IMR-90 (cell line): ENCODE measurements around the gene ING3. TPM values are rescaled to one million over a fixed set of nuclear protein-coding genes. Genes with fewer than 3 reads are reported as not detected.

ENCODE experiments used
- ATAC-seq: fragments of 200-7000 bp; cut with Tn5 transposase; 2 replicates; pipeline ENCODE4 v1.9.1; 2020; ENCODE audit warnings: low read depth, mild to moderate bottlenecking, moderate library complexity
- BruUV-seq: library from RNA; stranded (reverse); fragments of 400-500 nt; replicated peaks from 2 replicates; lab custom pipeline; 2021; lab: Mats Ljungman, UMichigan
- CTCF ChIA-PET: fragments of 300-600 bp; formaldehyde crosslinking; extraction: SDS; loops from one replicate; lab custom pipeline; 2021; ENCODE audit warnings: antibody characterized with exemption; lab: Yijun Ruan, JAX
- POLR2A ChIA-PET: fragments of 300-600 bp; sonication (Branson Sonifier 250); formaldehyde crosslinking; loops from one replicate; lab custom pipeline; 2022; ENCODE audit warnings: antibody characterized with exemption; ENCODE audit not compliant: unreplicated experiment; lab: Charles Lee
- DNase-seq: peaks from one replicate; pipeline ENCODE4 v3.0.0; 2013
- H2AFZ ChIP-seq: replicated peaks from 2 replicates; pipeline ENCODE3; 2013; ENCODE audit warnings: low read length, mild to moderate bottlenecking; ENCODE audit not compliant: poor library complexity
- H2AK5ac ChIP-seq: 2 replicates; pipeline ENCODE4 v1.6.1; 2013; ENCODE audit warnings: low read depth, low read length, inconsistent platforms
- H2AK9ac ChIP-seq: replicated peaks from 2 replicates; pipeline ENCODE3; 2013; ENCODE audit warnings: mild to moderate bottlenecking, low read depth, low read length, moderate library complexity; ENCODE audit not compliant: poor library complexity
- H2BK120ac ChIP-seq: 2 replicates; pipeline ENCODE4 v1.6.1; 2013; ENCODE audit warnings: low read depth, low read length, inconsistent platforms
- H2BK15ac ChIP-seq: 3 replicates; pipeline ENCODE4 v1.6.1; 2013; ENCODE audit warnings: low read depth, low read length, inconsistent platforms
- H2BK20ac ChIP-seq: 2 replicates; pipeline ENCODE4 v1.6.1; 2013; ENCODE audit warnings: low read depth, mild to moderate bottlenecking, inconsistent platforms, low read length, moderate library complexity
- H2BK5ac ChIP-seq: 2 replicates; pipeline ENCODE4 v1.6.1; 2013; ENCODE audit warnings: mild to moderate bottlenecking, low read depth, low read length, inconsistent platforms; ENCODE audit not compliant: poor library complexity, severe bottlenecking
- H3K14ac ChIP-seq: replicated peaks from 2 replicates; pipeline ENCODE4 v1.6.1; 2013; ENCODE audit warnings: low read depth, low read length, inconsistent platforms
- H3K18ac ChIP-seq: 2 replicates; pipeline ENCODE4 v1.6.1; 2013; ENCODE audit warnings: low read depth, low read length, control low read depth
- H3K23ac ChIP-seq: 2 replicates; pipeline ENCODE4 v1.6.1; 2013; ENCODE audit warnings: low read depth, low read length, inconsistent platforms
- H3K27ac ChIP-seq: 2 replicates; pipeline ENCODE4 v1.5.1; 2013; ENCODE audit warnings: mild to moderate bottlenecking, control low read depth, low read length; ENCODE audit not compliant: insufficient read depth
- H3K27me3 ChIP-seq: 2 replicates; pipeline ENCODE4 v1.6.1; 2013; ENCODE audit warnings: low read length; ENCODE audit not compliant: control insufficient read depth, insufficient read depth
- H3K36me3 ChIP-seq: 2 replicates; pipeline ENCODE4 v1.6.1; 2013; ENCODE audit warnings: low read length, mixed read lengths; ENCODE audit not compliant: control insufficient read depth, insufficient read depth
- H3K4ac ChIP-seq: 2 replicates; pipeline ENCODE4 v1.6.1; 2013; ENCODE audit warnings: low read depth, low read length, inconsistent platforms
- H3K4me1 ChIP-seq: 2 replicates; pipeline ENCODE4 v1.6.1; 2013; ENCODE audit warnings: low read length, mixed read lengths; ENCODE audit not compliant: control insufficient read depth, insufficient read depth
- H3K4me2 ChIP-seq: 2 replicates; pipeline ENCODE4 v1.6.1; 2013; ENCODE audit warnings: low read depth, mild to moderate bottlenecking, control low read depth, low read length, moderate library complexity
- H3K4me3 ChIP-seq: 2 replicates; pipeline ENCODE4 v1.5.1; 2013; ENCODE audit warnings: low read depth, mild to moderate bottlenecking, control low read depth, low read length, moderate library complexity; ENCODE audit not compliant: insufficient read depth
- H3K56ac ChIP-seq: 2 replicates; pipeline ENCODE4 v1.6.1; 2013; ENCODE audit warnings: low read length, inconsistent platforms; ENCODE audit not compliant: insufficient read depth; ENCODE audit errors: extremely low read depth
- H3K79me1 ChIP-seq, 2 experiments: 2 replicates each; pipeline ENCODE4 v1.6.1; 2013; ENCODE audit warnings: low read length in 2 of 2, inconsistent platforms in 1 of 2, low read depth in 1 of 2
- H3K9ac ChIP-seq: 2 replicates; pipeline ENCODE4 v1.6.1; 2013; ENCODE audit warnings: low read depth, low read length, control low read depth
- H3K9me1 ChIP-seq: 2 replicates; pipeline ENCODE4 v1.6.1; 2013; ENCODE audit warnings: low read length, inconsistent platforms; ENCODE audit not compliant: insufficient read depth
- H3K9me3 ChIP-seq: 2 replicates; pipeline ENCODE4 v1.6.1; 2013; ENCODE audit warnings: low read length; ENCODE audit not compliant: control insufficient read depth, insufficient read depth
- H4K20me1 ChIP-seq: 2 replicates; pipeline ENCODE4 v1.6.1; 2013; ENCODE audit warnings: low read length, inconsistent platforms; ENCODE audit not compliant: insufficient read depth
- H4K5ac ChIP-seq: 2 replicates; pipeline ENCODE4 v1.6.1; 2013; ENCODE audit warnings: mild to moderate bottlenecking, low read depth, low read length, control low read depth
- H4K8ac ChIP-seq, 2 experiments: 2 replicates each; pipeline ENCODE4 v1.6.1; 2013; ENCODE audit warnings: low read depth in 2 of 2, low read length in 2 of 2, control low read depth in 1 of 2, inconsistent platforms in 1 of 2
- H4K91ac ChIP-seq: 2 replicates; pipeline ENCODE4 v1.6.1; 2013; ENCODE audit warnings: low read depth, low read length, inconsistent platforms; ENCODE audit not compliant: insufficient read depth
- FOS ChIP-seq: fragments of 150-350 bp; IDR thresholded peaks from 2 replicates; pipeline ENCODE4 v1.6.1; 2016; ENCODE audit warnings: low read depth, low read length
- RAD21 ChIP-seq: IDR thresholded peaks from 2 replicates; pipeline ENCODE4 v1.6.1; 2012; ENCODE audit warnings: low read length, improper control_type of control experiment
- SMC3 ChIP-seq: fragments of 150-350 bp; IDR thresholded peaks from 2 replicates; pipeline ENCODE4 v1.6.1; 2016; ENCODE audit warnings: low read depth, mild to moderate bottlenecking, antibody characterized with exemption, low read length, moderate library complexity
- WGBS, 2 experiments: methylation state at CpG; one replicate each; pipeline versions ENCODE4 v1.1.5 to v1.1.7; 2013; ENCODE audit warnings: missing lambda C conversion rate in 2 of 2; ENCODE audit not compliant: insufficient read length in 1 of 2; ENCODE audit errors: extremely low coverage in 2 of 2; 5-methylcytosine and 5-hydroxymethylcytosine counted together
- dilution Hi-C: fragments of 300-500 bp; cut with HindIII; formaldehyde crosslinking; loops from one replicate; pipeline ENCODE4 v1.14.3; 2018; ENCODE audit warnings: low sequenced_read_pairs; ENCODE audit not compliant: unreplicated experiment
- in situ Hi-C: fragments of 300-500 bp; cut with MboI; formaldehyde crosslinking; loops from 3 replicates; pipeline ENCODE4 v1.14.3; 2019; ENCODE audit warnings: low sequenced_read_pairs, inconsistent platforms, mixed read lengths
- intact Hi-C: fragments of 100-400 bp; cut with micrococcal nuclease; formaldehyde crosslinking; loops from 2 replicates; pipeline ENCODE4 v1.10.0; 2022
- polyA plus RNA-seq, 3 experiments: library from polyadenylated mRNA; depleted of rRNA; stranded (reverse); fragments of >200 nt; gene quantifications; 2 replicates each; pipeline ENCODE4 v1.2.3, GENCODE V29; 2012; ENCODE audit warnings: low replicate concordance in 1 of 3
- total RNA-seq: library from RNA; depleted of rRNA; stranded (reverse); fragments of >200 nt; gene quantifications from 2 replicates; pipeline ENCODE4 v1.2.3, GENCODE V29; 2012

The ING3 gene
- total and polyA plus RNA-seq, 2 of the 4 experiments (the other 2 are of a cell fraction): 7.2 to 11.3 TPM

DNA sequence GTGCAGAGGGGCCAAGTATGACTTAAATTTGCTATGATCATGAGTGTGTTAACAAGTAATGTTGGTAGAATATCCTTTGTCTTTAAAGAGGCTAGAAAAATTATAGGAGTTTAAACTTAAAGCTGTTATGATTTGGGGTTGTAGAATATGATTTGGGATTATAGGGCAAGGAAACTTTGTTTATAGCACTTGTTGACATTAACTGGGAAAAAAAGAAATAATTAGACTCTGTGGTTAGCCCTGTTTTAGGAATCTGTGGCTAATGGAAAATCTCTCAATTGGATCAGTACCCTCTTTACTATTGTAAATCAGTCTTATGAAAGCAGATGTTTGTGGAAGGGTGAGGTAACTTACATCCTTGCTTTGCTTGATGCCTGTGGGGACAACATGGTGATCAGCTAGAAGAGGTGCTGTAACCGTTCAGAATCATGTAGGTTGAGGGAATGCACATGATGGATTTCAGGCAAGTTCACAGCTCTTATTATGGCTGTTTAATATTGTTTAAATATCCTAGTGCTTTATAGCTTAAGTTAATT is 11.1 kb downstream of the ING3 start:
- Histone ChIP-seq H3K27me3 (no peaks in the 10 kb centered on the region), H3K18ac (no peak overlapping the region), H3K9me1 (peaks cover 6% of the 10 kb centered on the region), H3K36me3 (peaks cover 8% of the 10 kb centered on the region), H3K79me1 (peaks cover 7 to 12% of the 10 kb centered on the region in 2 experiments), H4K5ac (no peak overlapping the region), H3K23ac (peak overlapping the region; percentile 74; the same call in 1 of the 2 replicates), H3K4me1 (0 out of 2 replicates have a peak, but pooled peaks cover 3% of the 10 kb centered on the region), H2BK20ac (no peak overlapping the region), H3K4me2 (no peak overlapping the region), H3K27ac (0 out of 2 replicates have a peak overlapping the region, but pooled peaks have one; percentile 7), H4K8ac (no peak overlapping the region), H3K4ac (peak overlapping the region; percentile 34; the same call in 1 of the 2 replicates), H3K56ac (no peak overlapping the region), H2BK120ac (no peak overlapping the region), H3K4me3 (no peak overlapping the region), H4K91ac (no peak overlapping the region), H2AFZ (no peak overlapping the region), H3K9me3 (no peaks in the 10 kb centered on the region), H2AK9ac (no peak overlapping the region), H4K20me1 (peaks cover 3% of the 10 kb centered on the region; the same call in 1 of the 2 replicates), H2AK5ac (no peak overlapping the region), H3K9ac (no peak overlapping the region), H2BK15ac (no peak overlapping the region), H3K14ac (peak overlapping the region; percentile 64; the same call in 1 of the 2 replicates), H2BK5ac (no peak overlapping the region)
- in situ Hi-C loops (no loop called here), dilution Hi-C loops (no loop called here), intact Hi-C loops (loop anchor here (1.0 kb wide), 1 partner anchor 8 kb away; no protein-coding TSS in a partner anchor)
- no peak for TF ChIP-seq FOS
- TF ChIP-seq SMC3: no peak
- no peak for TF ChIP-seq RAD21
- BruUV-seq: no TSS peak
- DNase-seq (peak; percentile 11), ATAC-seq (peak; percentile 56; the same call in 1 of the 2 replicates)
- whole genome bisulfite sequencing, 2 experiments: no CpG with 5 or more reads among the region's 1 CpG
- CTCF ChIA-PET: no interaction called here
- POLR2A ChIA-PET: interaction anchor here (0.8 kb wide), 1 partner anchor 11 kb away, joined by 4 read pairs; the partner anchor contains the start of gene ING3
